Kidney (tissue), 14 donors: ENCODE results near the gene AIMP1. TPM values are rescaled to one million over a fixed set of nuclear protein-coding genes. Genes with fewer than 3 reads are reported as not detected.

Source experiments
- DNase-seq, 5 donors: peaks; one replicate each; pipeline ENCODE4 v3.0.0-alpha.2; 2013 to 2020
- FAIRE-seq: peaks from 2 replicates; lab custom pipeline; 2012; peaks lifted over from hg19 to GRCh38; lab: Jason Lieb, UNC
- H3K27ac ChIP-seq, 2 donors: one replicate each; pipeline ENCODE4 v1.7.0; 2013; ENCODE audit warnings: low read depth in 2 of 2, low read length in 2 of 2, inconsistent platforms in 1 of 2
- H3K27me3 ChIP-seq: one replicate; pipeline ENCODE4 v1.7.1; 2013; ENCODE audit warnings: low read length, inconsistent platforms; ENCODE audit not compliant: control insufficient read depth, insufficient read depth
- H3K36me3 ChIP-seq, 3 donors: one replicate each; pipeline versions ENCODE4 v1.7.0 to v1.7.1; 2013; ENCODE audit warnings: low read length in 3 of 3, control low read depth in 1 of 3, inconsistent platforms in 1 of 3; ENCODE audit not compliant: insufficient read depth in 3 of 3, control insufficient read depth in 2 of 3
- H3K4me1 ChIP-seq, 3 donors: one replicate each; pipeline versions ENCODE4 v1.7.0 to v1.7.1; 2013; ENCODE audit warnings: low read length in 3 of 3, inconsistent platforms in 1 of 3, low read depth in 1 of 3; ENCODE audit not compliant: control insufficient read depth in 2 of 3, insufficient read depth in 2 of 3
- H3K4me3 ChIP-seq, 3 donors: one replicate each; pipeline versions ENCODE4 v1.7.0 to v1.8.1; 2013; ENCODE audit warnings: low read length in 3 of 3, control low read depth in 1 of 3, inconsistent platforms in 1 of 3
- H3K9ac ChIP-seq, 3 donors: one replicate each; pipeline versions ENCODE4 v1.7.0 to v1.7.1; 2013; ENCODE audit warnings: low read length in 3 of 3, control low read depth in 1 of 3, inconsistent platforms in 1 of 3
- H3K9me3 ChIP-seq, 3 donors: one replicate each; pipeline versions ENCODE4 v1.7.0 to v1.7.1; 2013; ENCODE audit warnings: low read length in 3 of 3, control low read depth in 1 of 3, inconsistent platforms in 1 of 3; ENCODE audit not compliant: control insufficient read depth in 2 of 3, insufficient read depth in 1 of 3
- intact Hi-C: fragments of 100-400 bp; cut with DNase I; formaldehyde crosslinking; loops from one replicate; pipeline ENCODE4 v1.11.1; 2022
- polyA plus RNA-seq: library from polyadenylated mRNA; stranded (reverse); fragments of 350-450 nt; fragmentation: Illumina TruSeq; extraction: RNeasy Lipid Tissue Mini Kit (QIAGEN cat#74804); gene quantifications from one replicate; pipeline ENCODE4 v1.2.3, GENCODE V29; 2014; ENCODE audit warnings: low read depth, low replicate concordance; ENCODE audit not compliant: insufficient read depth
- total RNA-seq: library from RNA; stranded (reverse); fragmentation: NEBNext Ultra II Directional; extraction: Animal tissue kit (Norgen Biotek cat#: 25700); gene quantifications from one replicate; pipeline ENCODE4 v1.2.1, GENCODE V29; 2021
- TF ChIP-seq, protein P1 (sequence below): IDR thresholded peaks from 3 replicates; pipeline ENCODE4 v1.5.1; 2012; ENCODE audit warnings: mild to moderate bottlenecking, moderate library complexity, borderline replicate concordance; ENCODE audit not compliant: insufficient read depth; ENCODE audit errors: extremely low read depth
- donor health status: control.
- donor health status: control.
- donor health status: control.
- donor health status: control.
- donor health status: control.
- donor health status: DM: yes; HTN: yes; CAD: no.
- donor health status: Normal renal cell carcinoma (clear cell type).

AIMP1 gene
- total and polyA plus RNA-seq, 2 donors from 2014 or later, result 43.3 to 47.1 TPM

DNA sequence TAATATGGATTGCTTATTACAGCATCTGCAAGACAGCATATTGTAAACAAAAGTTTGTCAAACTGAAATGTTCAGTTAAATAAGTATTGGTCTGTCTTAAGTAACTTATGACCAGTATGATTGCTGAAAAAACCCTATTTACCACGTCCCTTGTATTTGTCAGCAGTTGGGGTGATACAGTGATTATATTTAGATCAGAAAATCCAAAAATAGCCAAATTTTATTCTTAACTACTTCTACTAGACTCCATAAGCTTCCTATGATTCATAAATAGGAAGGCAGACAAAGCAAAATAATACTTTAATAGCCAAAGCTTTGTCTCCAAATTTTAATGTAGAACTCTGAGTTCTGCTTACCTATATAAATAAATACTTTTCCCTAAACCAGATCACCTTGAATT lies 45.6 kb upstream of the AIMP1 start:
- Histone ChIP-seq H3K27me3 (no peaks in the 10 kb centered on the region), H3K27ac (no peak overlapping the region), H3K36me3 (no peaks in the 10 kb centered on the region), H3K4me3 (no peak overlapping the region), H3K9ac (no peak overlapping the region), H3K4me1 (no peaks in the 10 kb centered on the region), H3K9me3 (no peaks in the 10 kb centered on the region)
- TF ChIP-seq, protein P1, sequence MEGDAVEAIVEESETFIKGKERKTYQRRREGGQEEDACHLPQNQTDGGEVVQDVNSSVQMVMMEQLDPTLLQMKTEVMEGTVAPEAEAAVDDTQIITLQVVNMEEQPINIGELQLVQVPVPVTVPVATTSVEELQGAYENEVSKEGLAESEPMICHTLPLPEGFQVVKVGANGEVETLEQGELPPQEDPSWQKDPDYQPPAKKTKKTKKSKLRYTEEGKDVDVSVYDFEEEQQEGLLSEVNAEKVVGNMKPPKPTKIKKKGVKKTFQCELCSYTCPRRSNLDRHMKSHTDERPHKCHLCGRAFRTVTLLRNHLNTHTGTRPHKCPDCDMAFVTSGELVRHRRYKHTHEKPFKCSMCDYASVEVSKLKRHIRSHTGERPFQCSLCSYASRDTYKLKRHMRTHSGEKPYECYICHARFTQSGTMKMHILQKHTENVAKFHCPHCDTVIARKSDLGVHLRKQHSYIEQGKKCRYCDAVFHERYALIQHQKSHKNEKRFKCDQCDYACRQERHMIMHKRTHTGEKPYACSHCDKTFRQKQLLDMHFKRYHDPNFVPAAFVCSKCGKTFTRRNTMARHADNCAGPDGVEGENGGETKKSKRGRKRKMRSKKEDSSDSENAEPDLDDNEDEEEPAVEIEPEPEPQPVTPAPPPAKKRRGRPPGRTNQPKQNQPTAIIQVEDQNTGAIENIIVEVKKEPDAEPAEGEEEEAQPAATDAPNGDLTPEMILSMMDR, result no peak
- intact Hi-C loops, result no loop called here
- DNase-seq, result no peak
- no peak for FAIRE-seq

- Histone ChIP-seq H3K27me3 (no peaks in the 10 kb centered on the region), H3K27ac (no peak overlapping the region), H3K4me1 (no peaks in the 10 kb centered on the region), H3K4me3 (no peak overlapping the region), H3K9ac (no peak overlapping the region), H3K9me3 (no peaks in the 10 kb centered on the region), H3K36me3 (no peaks in the 10 kb centered on the region)
- FAIRE-seq, result no peak
- intact Hi-C loops, result no loop called here
- DNase-seq, result no peak
- TF ChIP-seq, protein P1, result no peak
These were observed 42.5 kb upstream of the AIMP1 start for GRCh38 chr4:106273831-106274230.

- intact Hi-C loops, result no loop called here
- no peaks in the 10 kb centered on the region for H3K36me3 ChIP-seq
- no peaks in the 10 kb centered on the region for H3K4me1 ChIP-seq
- no peaks in the 10 kb centered on the region for H3K9me3 ChIP-seq
- FAIRE-seq (no peak), DNase-seq (no peak)
- no peak overlapping the region for H3K9ac ChIP-seq
- H3K27me3 ChIP-seq, result no peaks in the 10 kb centered on the region
- TF ChIP-seq, protein P1, result no peak
- no peak overlapping the region for H3K4me3 ChIP-seq
- H3K27ac ChIP-seq, result no peak overlapping the region
These were observed 39.1 kb upstream of the AIMP1 start for GRCh38 chr4:106277140-106277675.

DNA sequence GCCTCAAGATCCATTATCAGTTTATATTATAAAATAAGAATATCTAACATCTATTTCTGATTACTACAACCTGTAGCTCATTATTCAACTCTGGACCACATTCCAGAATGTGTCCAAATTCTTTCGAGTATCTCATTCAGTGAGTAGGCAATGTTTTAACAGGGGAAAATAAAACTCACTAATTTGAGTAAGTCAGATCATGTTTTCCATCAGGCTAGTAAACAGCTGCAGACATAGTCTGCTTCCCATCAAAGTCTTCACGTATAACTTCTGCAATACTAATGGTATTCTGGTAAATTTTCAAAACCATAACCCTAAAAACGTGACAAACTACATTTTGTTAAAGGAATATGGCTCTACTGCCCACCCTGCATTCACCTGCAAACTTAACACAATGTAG lies 32.1 kb upstream of the AIMP1 start:
- TF ChIP-seq, protein P1, result no peak
- intact Hi-C loops, result no loop called here
- Histone ChIP-seq H3K27me3 (no peaks in the 10 kb centered on the region), H3K4me3 (no peak overlapping the region), H3K27ac (no peak overlapping the region), H3K36me3 (peaks cover 0 to 2% (median 0%) of the 10 kb centered on the region in 3 donors), H3K9me3 (no peaks in the 10 kb centered on the region), H3K9ac (no peak overlapping the region), H3K4me1 (peaks cover 0 to 3% (median 0%) of the 10 kb centered on the region in 3 donors)
- no peak for DNase-seq
- no peak for FAIRE-seq
